ENCODE measurements around the gene TECPR2. TPM values are rescaled to one million over a fixed set of nuclear protein-coding genes. Genes with fewer than 3 reads are reported as not detected.
A peak's percentile ranks its signal among the peaks of the same experiment; 100 is the strongest.

The TECPR2 gene
- polyA plus RNA-seq, 10 donors, result 10.3 to 14.1 (median 13.2) TPM

DNA sequence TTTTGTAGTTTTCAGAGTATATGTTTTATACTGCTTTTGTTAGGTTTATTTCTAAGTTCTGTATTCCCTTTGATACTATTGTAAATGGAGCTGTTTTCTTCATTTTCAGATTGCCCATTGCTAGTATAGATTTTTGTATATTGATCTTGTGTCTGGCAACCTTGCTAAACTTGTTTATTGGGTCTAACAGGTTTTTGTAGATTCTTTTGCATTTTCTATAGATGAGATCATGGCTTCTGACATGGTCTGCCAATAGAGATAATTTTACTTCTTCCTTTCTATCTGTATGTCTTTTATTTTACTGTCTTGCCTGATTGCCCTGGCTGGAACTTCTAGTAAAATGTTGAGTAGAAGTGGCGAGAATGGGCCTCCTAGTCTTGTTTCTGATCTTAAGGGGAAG is 106.5 kb downstream of the TECPR2 start:
- DNase-seq, result no peak

DNA sequence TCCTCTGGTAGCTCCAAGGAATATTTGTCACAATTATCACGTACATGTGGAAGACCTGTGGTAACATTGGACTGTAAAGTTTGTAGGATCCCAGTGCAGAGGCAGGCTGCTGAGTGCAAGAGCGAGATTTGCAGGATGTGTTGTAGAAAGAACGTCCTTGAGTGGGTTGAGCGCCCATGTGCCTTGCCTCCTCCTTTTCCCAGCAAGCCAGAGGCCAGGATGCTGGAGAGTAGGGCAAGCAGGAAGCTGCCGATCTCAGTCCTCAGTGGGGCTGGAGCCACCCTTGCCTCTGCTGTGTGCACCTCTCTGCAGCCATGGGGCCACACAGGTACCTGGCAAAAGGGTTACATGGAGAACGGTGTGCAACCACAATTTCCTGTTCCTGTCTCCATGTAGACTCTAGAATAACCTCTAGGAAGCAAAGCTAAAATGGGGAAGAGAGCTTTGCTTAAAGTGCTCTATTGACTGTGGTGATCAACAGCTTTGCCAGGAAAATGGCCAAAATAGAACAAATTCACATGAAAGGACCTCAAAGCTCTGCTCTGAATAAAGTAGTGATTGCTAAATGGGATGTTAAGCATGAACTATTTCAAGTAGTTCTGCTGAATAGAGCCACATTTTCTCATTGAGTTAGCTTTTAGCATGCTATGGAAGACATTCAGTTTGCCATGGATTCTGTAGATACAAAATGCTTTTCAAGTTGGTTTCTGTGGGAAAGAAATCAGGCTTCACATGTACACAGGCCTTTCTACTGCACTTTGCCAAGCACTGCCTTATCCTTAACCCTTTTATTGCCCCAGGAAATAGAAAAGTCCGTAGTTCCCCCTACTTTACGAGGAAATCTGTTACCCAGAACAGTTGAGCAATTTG is 109.4 kb downstream of the TECPR2 start:
- DNase-seq, result no peak

GRCh38 chr14:102472791-102473150 is 110.0 kb downstream of the TECPR2 start:
- no peak for DNase-seq

GRCh38 chr14:102473559-102473958 is 110.8 kb downstream of the TECPR2 start:
- DNase-seq, result no peak

DNA sequence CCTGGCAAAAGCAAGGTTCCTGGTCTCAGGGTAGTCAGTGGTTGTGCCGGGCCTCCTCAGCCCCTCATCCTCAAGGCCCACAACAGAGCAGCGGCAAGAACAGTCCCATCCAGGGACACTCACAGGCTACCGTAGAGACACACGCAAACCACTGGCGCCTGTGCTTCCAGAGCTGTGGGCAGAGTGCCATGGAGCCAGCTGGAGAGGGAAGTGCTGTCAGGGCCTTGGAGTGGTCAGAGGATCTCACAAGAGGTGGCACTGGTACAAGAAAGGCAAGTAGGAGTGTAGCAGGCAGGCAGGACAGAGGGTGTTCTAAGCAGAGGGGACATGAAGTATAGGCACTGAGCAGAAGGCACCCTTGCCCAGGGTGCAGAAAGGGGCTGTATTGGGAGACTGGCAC is 112.2 kb downstream of the TECPR2 start:
- peak; percentile 53 to 66 (median 59) for DNase-seq

DNA sequence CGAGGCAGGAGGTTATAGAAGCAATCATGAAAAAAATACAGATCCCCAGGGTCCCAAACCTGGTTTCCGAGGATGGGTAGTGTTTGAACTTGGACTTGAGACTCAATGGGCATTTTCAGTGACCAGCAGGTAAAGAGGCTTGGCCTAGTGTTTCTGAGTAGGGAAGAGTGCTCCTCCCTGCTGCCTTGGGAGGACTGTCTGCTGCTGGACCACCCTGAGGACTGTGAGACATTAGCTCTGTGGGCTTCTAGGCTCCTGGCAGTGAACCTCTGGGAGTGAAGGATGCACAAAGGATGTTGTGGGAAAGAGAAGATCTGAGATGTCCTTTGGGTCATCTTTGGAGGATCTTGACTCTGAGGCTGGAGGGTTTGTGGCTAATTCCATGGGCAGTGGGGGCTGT is 116.4 kb downstream of the TECPR2 start:
- DNase-seq, result no peak

GRCh38 chr14:102479777-102480176 is 117.0 kb downstream of the TECPR2 start:
- peak in 2 of 3 donors; percentile 25 to 40 for DNase-seq

DNA sequence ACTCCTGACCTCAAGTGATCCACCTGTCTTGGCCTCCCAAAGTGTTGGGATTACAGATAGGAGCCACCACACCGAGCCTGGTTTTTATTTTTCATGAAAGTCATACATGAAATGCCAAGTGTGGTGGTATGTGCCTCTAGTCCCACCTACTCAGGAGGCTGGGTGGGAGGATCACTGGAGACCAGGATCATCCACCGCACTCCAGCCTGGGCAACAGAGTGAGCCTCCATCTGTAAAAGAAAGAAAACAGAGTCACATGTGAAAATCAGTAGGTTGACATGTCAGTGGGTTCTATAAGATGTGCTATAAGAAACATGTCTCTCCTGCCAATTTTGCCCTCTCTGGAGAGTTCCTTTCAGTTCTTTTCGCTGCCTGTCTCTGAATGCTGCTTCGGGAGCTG is 118.6 kb downstream of the TECPR2 start:
- no peak for DNase-seq

- no peak for DNase-seq
These were observed 119.1 kb downstream of the TECPR2 start for GRCh38 chr14:102481791-102482238.

GRCh38 chr14:102484316-102484715 is 121.6 kb downstream of the TECPR2 start:
- no peak for DNase-seq

- no peak for DNase-seq
These were observed 123.2 kb downstream of the TECPR2 start for GRCh38 chr14:102485693-102486512.

DNA sequence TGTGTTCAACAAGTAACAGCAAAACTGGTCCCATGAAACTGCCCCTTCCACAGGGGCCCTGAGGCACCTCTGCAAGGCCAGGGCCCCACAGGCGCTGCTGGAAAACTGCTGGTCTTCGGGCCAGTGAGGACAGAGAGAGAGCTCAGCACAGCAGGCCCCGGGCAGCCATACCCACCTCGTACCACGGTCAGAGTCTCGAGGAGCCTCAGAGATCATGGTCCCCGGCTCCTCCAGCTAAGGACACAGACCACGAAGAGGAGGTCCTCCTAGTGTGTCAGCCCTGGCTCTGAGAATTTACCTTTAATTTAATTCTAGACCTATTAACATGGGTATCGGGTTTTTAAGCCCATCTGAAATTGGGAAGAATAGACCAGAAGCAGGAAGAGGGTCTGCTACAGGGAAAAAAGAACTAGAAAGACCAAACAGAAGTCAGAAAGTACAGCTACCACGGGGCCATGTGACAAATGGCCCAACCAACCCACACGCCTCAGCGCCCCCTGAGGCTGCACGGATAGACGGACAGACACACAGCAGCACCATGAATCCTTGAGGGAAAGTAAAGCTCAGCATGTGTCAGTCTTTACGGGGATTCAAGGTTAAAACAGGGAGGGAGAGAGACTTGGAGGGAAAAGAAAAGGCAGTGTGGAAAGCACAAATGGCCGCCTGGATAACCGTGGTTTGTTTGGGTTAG is 123.9 kb downstream of the TECPR2 start:
- no peak for DNase-seq

DNA sequence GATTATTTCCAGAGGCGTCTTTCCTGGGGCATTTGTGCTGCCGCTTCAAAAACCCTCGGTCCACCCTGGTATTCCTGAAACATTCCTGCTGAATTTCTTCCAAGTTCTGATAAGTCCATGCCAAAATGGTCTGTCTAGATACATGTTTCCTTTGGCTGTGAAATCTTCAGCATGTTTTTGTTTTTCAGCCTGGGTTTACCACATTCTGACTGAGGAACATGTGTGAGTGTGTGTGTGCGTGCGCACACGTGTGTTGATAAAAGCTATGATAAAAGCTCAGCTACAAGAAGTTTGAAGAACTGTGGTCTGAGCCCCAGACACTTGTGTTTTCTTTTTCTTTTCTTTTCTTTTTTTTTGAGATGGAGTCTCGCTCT is 124.5 kb downstream of the TECPR2 start:
- DNase-seq, result no peak

- DNase-seq, result no peak
These were observed 127.7 kb downstream of the TECPR2 start for GRCh38 chr14:102490456-102490855.

DNA sequence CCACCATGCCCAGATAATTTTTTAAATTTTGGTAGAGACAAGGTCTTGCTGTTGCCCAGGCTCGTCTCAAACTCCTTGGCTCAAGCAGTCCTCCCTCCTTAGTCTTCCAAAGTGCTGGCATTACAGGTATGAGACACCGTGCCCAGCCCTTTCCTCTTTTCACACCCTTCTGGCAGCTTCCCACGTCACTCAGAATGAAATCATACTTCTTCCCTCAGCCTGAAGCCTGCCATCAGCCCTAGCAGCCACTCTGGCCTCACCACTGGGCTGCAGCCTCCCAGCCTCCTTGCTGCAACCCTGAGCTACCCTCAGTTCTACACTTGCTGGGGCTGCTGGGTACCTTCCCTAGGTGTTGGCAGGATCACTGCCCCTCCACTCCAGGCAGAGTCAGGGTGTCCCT is 128.6 kb downstream of the TECPR2 start:
- no peak for DNase-seq

DNA sequence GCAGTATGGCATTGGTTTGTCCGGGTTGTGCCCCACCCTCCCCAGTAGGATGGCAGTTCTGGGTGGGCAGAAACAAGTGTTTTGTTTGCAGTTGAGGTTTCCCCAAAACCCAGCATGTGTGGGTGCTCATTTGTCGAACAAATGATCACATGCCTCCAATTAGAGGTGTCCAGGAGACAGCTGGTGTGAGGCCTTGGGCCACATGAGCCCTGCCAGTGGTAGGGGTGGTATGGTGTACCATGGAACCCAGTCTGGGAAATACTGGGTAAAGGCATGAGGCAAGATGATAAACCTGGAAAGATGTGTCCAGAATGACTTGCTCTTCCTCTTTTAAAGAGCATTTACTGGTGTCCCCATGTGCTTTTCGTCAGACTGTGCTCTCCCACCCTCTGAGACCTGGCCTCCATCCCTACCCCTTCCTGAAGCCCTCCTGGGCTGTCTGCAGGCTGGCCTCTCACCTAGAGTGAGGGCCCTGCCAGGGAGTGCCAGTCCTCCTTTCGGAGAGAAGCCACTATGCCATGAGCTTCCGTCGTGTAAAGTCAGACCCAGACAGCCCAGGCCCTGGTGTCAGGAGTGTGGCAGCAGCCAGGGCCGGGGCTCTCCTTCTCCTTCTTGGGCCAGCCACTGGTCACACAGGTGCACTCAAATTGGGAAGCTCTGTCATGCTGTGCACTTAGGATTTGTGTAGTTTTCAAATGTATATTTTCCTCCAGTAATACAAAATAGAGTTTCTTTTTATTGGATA is 129.2 kb downstream of the TECPR2 start:
- no peak for DNase-seq

- no peak for DNase-seq
These were observed 129.8 kb downstream of the TECPR2 start for GRCh38 chr14:102492531-102492910.

DNA sequence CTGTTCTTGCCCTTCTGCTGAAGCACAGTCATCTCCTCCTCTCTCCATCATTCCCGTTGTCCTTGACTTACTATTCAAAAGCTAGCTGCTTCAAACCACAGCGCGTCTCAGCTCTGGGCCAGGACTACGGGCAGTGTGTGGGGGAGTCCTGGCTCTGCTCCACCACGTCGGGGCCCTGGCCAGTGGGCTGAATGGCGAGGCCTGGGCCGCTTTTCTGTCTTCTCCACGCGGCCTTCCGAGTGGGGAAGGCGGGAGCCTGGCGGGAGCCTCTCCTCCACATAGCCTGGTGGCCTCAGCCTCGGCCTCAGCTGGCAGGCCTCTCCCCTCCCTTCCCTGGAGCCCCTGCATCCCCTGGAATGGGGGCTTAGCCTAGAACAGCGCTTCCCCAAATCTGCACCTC is 130.4 kb downstream of the TECPR2 start:
- DNase-seq, result no peak

DNA sequence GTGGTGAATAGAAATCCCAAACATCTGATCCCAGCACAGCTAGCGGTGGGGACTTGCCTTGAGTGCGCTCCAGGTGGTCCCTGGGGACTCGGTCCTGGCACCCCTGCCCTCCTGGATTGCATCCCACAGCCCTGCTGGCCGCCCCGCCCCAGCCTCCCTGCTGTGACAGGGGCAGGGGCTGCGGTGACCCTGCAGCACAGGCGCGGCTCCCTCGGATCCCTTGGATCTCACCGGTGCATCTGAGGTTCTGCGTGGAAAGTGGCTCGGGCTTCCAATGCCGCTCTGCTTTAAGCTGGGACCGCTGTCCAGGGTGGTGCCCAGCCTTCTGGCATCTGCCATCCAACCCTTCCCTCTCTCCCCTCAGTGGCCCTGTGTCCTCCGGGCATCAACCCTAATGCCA is 130.8 kb downstream of the TECPR2 start:
- no peak for DNase-seq

- DNase-seq, result no peak
These were observed 133.0 kb downstream of the TECPR2 start for GRCh38 chr14:102495491-102496330.

- DNase-seq, result no peak
These were observed 133.6 kb downstream of the TECPR2 start for GRCh38 chr14:102496331-102496691.

All from muscle of back (tissue), 11 donors.